PC-3 (cell line): ENCODE measurements around the gene MAST4.

Experiments used
- EZH2 ChIP-seq: fragments of 300-600 bp; sonication (generic); IDR thresholded peaks from one replicate; pipeline ENCODE4 v1.6.1; 2017; ENCODE audit warnings: antibody characterized with exemption, mild to moderate bottlenecking, low read length; ENCODE audit not compliant: unreplicated experiment
- TF ChIP-seq, protein P1 (sequence below): fragments of 300-600 bp; sonication (generic); conservative IDR thresholded peaks from 2 replicates; pipeline ENCODE4 v1.5.1; 2017; ENCODE audit warnings: antibody characterized with exemption, low read depth, mild to moderate bottlenecking, low read length

DNA sequence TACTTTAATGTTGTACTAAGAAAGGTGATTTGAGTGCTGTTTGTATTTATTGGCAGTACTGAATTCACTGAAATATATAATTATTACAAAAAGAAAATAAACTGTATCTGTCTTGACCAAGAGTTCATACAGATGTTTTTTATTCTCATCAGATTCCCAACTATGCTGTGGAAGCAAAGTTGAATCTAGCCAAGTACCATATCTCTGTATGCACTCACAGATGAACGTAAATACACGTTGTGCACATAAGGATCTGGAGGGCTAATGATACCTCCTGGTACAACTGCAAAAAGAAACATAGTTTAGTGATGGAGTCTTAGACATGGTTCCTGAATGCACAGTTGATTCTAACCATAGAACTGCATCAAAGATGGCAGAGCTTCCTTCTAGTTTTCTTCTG, 431.0 kb downstream of the MAST4 start:
- TF ChIP-seq, protein P1, sequence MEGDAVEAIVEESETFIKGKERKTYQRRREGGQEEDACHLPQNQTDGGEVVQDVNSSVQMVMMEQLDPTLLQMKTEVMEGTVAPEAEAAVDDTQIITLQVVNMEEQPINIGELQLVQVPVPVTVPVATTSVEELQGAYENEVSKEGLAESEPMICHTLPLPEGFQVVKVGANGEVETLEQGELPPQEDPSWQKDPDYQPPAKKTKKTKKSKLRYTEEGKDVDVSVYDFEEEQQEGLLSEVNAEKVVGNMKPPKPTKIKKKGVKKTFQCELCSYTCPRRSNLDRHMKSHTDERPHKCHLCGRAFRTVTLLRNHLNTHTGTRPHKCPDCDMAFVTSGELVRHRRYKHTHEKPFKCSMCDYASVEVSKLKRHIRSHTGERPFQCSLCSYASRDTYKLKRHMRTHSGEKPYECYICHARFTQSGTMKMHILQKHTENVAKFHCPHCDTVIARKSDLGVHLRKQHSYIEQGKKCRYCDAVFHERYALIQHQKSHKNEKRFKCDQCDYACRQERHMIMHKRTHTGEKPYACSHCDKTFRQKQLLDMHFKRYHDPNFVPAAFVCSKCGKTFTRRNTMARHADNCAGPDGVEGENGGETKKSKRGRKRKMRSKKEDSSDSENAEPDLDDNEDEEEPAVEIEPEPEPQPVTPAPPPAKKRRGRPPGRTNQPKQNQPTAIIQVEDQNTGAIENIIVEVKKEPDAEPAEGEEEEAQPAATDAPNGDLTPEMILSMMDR: no peak
- TF ChIP-seq EZH2: no peak
